H1 (cell line): Measurements from ENCODE around the gene MBOAT1. TPM values are rescaled to one million over a fixed set of nuclear protein-coding genes. Genes with fewer than 3 reads are reported as not detected.

Experiments
- CTCF ChIA-PET: fragments of 300-600 bp; sonication (Branson Sonifier 250); formaldehyde crosslinking; loops from one replicate; lab custom pipeline; 2021; ENCODE audit not compliant: partially characterized antibody; lab: Charles Lee
- POLR2A ChIA-PET: fragments of 300-600 bp; sonication (Branson Sonifier 250); formaldehyde crosslinking; loops from one replicate; lab custom pipeline; 2021; ENCODE audit warnings: inconsistent platforms; ENCODE audit not compliant: partially characterized antibody; lab: Charles Lee
- DNase-seq, 2 experiments: peaks; one replicate each; pipeline versions ENCODE4 v3.0.0 to v3.0.0-alpha.2; 2010 to 2022; ENCODE audit warnings: low spot score in 2 of 2, low read depth in 1 of 2, mixed read lengths in 1 of 2
- FAIRE-seq: peaks from 2 replicates; lab custom pipeline; 2011; peaks lifted over from hg19 to GRCh38; lab: Jason Lieb, UNC
- H2AFZ ChIP-seq: 2 replicates; pipeline ENCODE4 v1.8.1; 2012; ENCODE audit warnings: low read length, inconsistent platforms
- H2AK5ac ChIP-seq: 2 replicates; pipeline ENCODE4 v1.6.1; 2013; ENCODE audit warnings: low read depth, low read length
- H2BK120ac ChIP-seq: replicated peaks from 2 replicates; pipeline ENCODE3; 2013; ENCODE audit warnings: low read depth, low read length, inconsistent platforms
- H2BK12ac ChIP-seq: 2 replicates; pipeline ENCODE4 v1.6.1; 2013; ENCODE audit warnings: low read depth, low read length
- H2BK15ac ChIP-seq: 2 replicates; pipeline ENCODE4 v1.6.1; 2013; ENCODE audit warnings: low read length
- H2BK20ac ChIP-seq: 2 replicates; pipeline ENCODE4 v1.6.1; 2013; ENCODE audit warnings: low read length
- H2BK5ac ChIP-seq: 2 replicates; pipeline ENCODE4 v1.6.1; 2013; ENCODE audit warnings: low read depth, low read length
- H3K14ac ChIP-seq: 2 replicates; pipeline ENCODE4 v1.6.1; 2013; ENCODE audit warnings: inconsistent platforms; ENCODE audit not compliant: insufficient read length
- H3K18ac ChIP-seq: 2 replicates; pipeline ENCODE4 v1.6.1; 2013; ENCODE audit warnings: low read length; ENCODE audit errors: extremely low read depth
- H3K23ac ChIP-seq: 2 replicates; pipeline ENCODE4 v1.6.1; 2013; ENCODE audit warnings: inconsistent platforms; ENCODE audit not compliant: insufficient read length
- H3K23me2 ChIP-seq: 2 replicates; pipeline ENCODE4 v1.6.1; 2013; ENCODE audit warnings: low read depth, low read length
- H3K27ac ChIP-seq: 2 replicates; pipeline ENCODE4 v1.6.1; 2011; ENCODE audit warnings: low read depth, low read length, inconsistent platforms
- H3K27me3 ChIP-seq, 4 experiments: replicated peaks in 1 of 4; 1 replicate in 1 of 4; 2 replicates in 3 of 4; pipeline versions ENCODE4 v1.6.1 to v1.8.1; 2011 to 2013; ENCODE audit warnings: low read length in 3 of 4, mild to moderate bottlenecking in 3 of 4, inconsistent platforms in 2 of 4, mixed read lengths in 2 of 4, moderate library complexity in 1 of 4; ENCODE audit not compliant: control insufficient read depth in 3 of 4, insufficient read depth in 3 of 4; ENCODE audit errors: extremely low read depth in 1 of 4
- H3K36me3 ChIP-seq, 4 experiments: 2 replicates each; pipeline versions ENCODE4 v1.6.1 to v1.8.1; 2011 to 2013; ENCODE audit warnings: mild to moderate bottlenecking in 4 of 4, low read length in 3 of 4, moderate library complexity in 2 of 4, control low read depth in 1 of 4, inconsistent platforms in 1 of 4; ENCODE audit not compliant: insufficient read depth in 4 of 4, control insufficient read depth in 2 of 4
- H3K4ac ChIP-seq: replicated peaks from 2 replicates; pipeline ENCODE3; 2013; ENCODE audit warnings: low read length, low read depth, mixed read lengths, inconsistent platforms; ENCODE audit not compliant: insufficient read length
- H3K4me1 ChIP-seq, 4 experiments: replicated peaks in 1 of 4; 1 replicate in 1 of 4; 2 replicates in 3 of 4; pipeline versions ENCODE4 v1.6.1 to v1.8.1; 2011 to 2013; ENCODE audit warnings: low read length in 3 of 4, inconsistent platforms in 2 of 4, mixed read lengths in 1 of 4; ENCODE audit not compliant: insufficient read depth in 4 of 4, control insufficient read depth in 3 of 4
- H3K4me2 ChIP-seq, 2 experiments: 2 replicates each; pipeline versions ENCODE4 v1.6.1 to v1.8.1; 2011 to 2013; ENCODE audit warnings: low read depth in 2 of 2, low read length in 2 of 2, control low read depth in 1 of 2, inconsistent platforms in 1 of 2, mild to moderate bottlenecking in 1 of 2; ENCODE audit not compliant: insufficient read depth in 1 of 2
- H3K4me3 ChIP-seq, 4 experiments: fragments of 200-600, 300-600 bp in 1 of 4; sonication (generic), shearing (Covaris generic), sonication (Bioruptor Twin) in 1 of 4; 2 replicates each; pipeline versions ENCODE4 v1.5.1 to v1.8.1; 2011 to 2016; ENCODE audit warnings: low read length in 4 of 4, low read depth in 3 of 4, control low read depth in 2 of 4, inconsistent platforms in 2 of 4, mild to moderate bottlenecking in 2 of 4, mixed read lengths in 1 of 4, moderate library complexity in 1 of 4; ENCODE audit not compliant: insufficient read depth in 2 of 4; ENCODE audit errors: extremely low read depth in 1 of 4
- H3K56ac ChIP-seq: replicated peaks from 2 replicates; pipeline ENCODE3; 2013; ENCODE audit warnings: low read depth, mild to moderate bottlenecking, mixed read lengths, low read length, inconsistent platforms; ENCODE audit not compliant: insufficient read length
- H3K79me1 ChIP-seq: 2 replicates; pipeline ENCODE4 v1.6.1; 2013; ENCODE audit warnings: low read depth, low read length, control low read depth
- H3K79me2 ChIP-seq, 2 experiments: 2 replicates each; pipeline versions ENCODE4 v1.6.1 to v1.8.1; 2012 to 2013; ENCODE audit warnings: low read length in 2 of 2, mild to moderate bottlenecking in 2 of 2, inconsistent platforms in 1 of 2; ENCODE audit not compliant: insufficient read depth in 2 of 2, control insufficient read depth in 1 of 2
- H3K9ac ChIP-seq, 4 experiments: replicated peaks in 1 of 4; 1 replicate in 1 of 4; 2 replicates in 3 of 4; pipeline versions ENCODE4 v1.6.1 to v1.8.1; 2011 to 2013; ENCODE audit warnings: low read depth in 3 of 4, low read length in 3 of 4, control low read depth in 2 of 4, mild to moderate bottlenecking in 2 of 4, moderate library complexity in 2 of 4, inconsistent platforms in 1 of 4; ENCODE audit errors: extremely low read depth in 1 of 4
- H3K9me3 ChIP-seq, 2 experiments: 2 replicates each; pipeline versions ENCODE4 v1.6.1 to v1.8.1; 2012 to 2013; ENCODE audit warnings: mild to moderate bottlenecking in 2 of 2, moderate library complexity in 2 of 2, control low read depth in 1 of 2, inconsistent platforms in 1 of 2, low read depth in 1 of 2, low read length in 1 of 2, mixed read lengths in 1 of 2; ENCODE audit not compliant: insufficient read depth in 2 of 2
- H4K20me1 ChIP-seq, 2 experiments: replicated peaks in 1 of 2; 2 replicates each; pipeline versions ENCODE3 to v1.8.1; 2011 to 2013; ENCODE audit warnings: inconsistent platforms in 2 of 2, low read length in 2 of 2, mild to moderate bottlenecking in 1 of 2; ENCODE audit not compliant: insufficient read depth in 2 of 2, control insufficient read depth in 1 of 2
- H4K5ac ChIP-seq: 2 replicates; pipeline ENCODE4 v1.6.1; 2013; ENCODE audit warnings: low read length, low read depth, mixed read lengths, inconsistent platforms; ENCODE audit not compliant: insufficient read length
- H4K8ac ChIP-seq: 2 replicates; pipeline ENCODE4 v1.8.0; 2013; ENCODE audit warnings: mild to moderate bottlenecking, moderate library complexity, low read length, inconsistent platforms; ENCODE audit not compliant: insufficient read depth; ENCODE audit errors: extremely low read depth
- H4K91ac ChIP-seq: replicated peaks from 2 replicates; pipeline ENCODE3; 2013; ENCODE audit warnings: low read length, mixed read lengths, inconsistent platforms; ENCODE audit not compliant: insufficient read length
- CREB1 ChIP-seq: IDR thresholded peaks from 2 replicates; pipeline ENCODE4 v1.6.1; 2012; ENCODE audit warnings: inconsistent platforms
- GABPA ChIP-seq: IDR thresholded peaks from 2 replicates; pipeline ENCODE4 v1.6.1; 2011; ENCODE audit warnings: mild to moderate bottlenecking, low read length, moderate library complexity, borderline replicate concordance; ENCODE audit not compliant: insufficient read depth
- HDAC2 ChIP-seq, 2 experiments: fragments of 300-600 bp in 1 of 2; sonication (generic) in 1 of 2; IDR thresholded peaks; 2 replicates each; pipeline ENCODE4 v1.6.1; 2011 to 2012; ENCODE audit warnings: low read depth in 2 of 2, low read length in 2 of 2, mild to moderate bottlenecking in 2 of 2, moderate library complexity in 2 of 2, borderline replicate concordance in 1 of 2, inconsistent platforms in 1 of 2
- POU5F1 ChIP-seq: IDR thresholded peaks from 2 replicates; pipeline ENCODE4 v1.6.1; 2011; ENCODE audit warnings: low read depth, mild to moderate bottlenecking, low read length, moderate library complexity
- RXRA ChIP-seq: IDR thresholded peaks from 2 replicates; pipeline ENCODE4 v1.6.1; 2011; ENCODE audit warnings: low read depth, mild to moderate bottlenecking, low read length, moderate library complexity; ENCODE audit not compliant: insufficient read depth
- SIRT6 ChIP-seq: IDR thresholded peaks from one replicate; pipeline ENCODE4 v1.7.1; 2012; ENCODE audit warnings: low read length, inconsistent platforms
- SUZ12 ChIP-seq: fragments of 200-600 bp; sonication (generic); IDR thresholded peaks from 2 replicates; pipeline ENCODE4 v1.6.1; 2012; ENCODE audit warnings: mild to moderate bottlenecking, inconsistent platforms, low read length, moderate library complexity, mixed read lengths
- TBP ChIP-seq: IDR thresholded peaks from 2 replicates; pipeline ENCODE4 v1.6.1; 2011; ENCODE audit warnings: low read depth, low read length, improper control_type of control experiment
- USF2 ChIP-seq: IDR thresholded peaks from 2 replicates; pipeline ENCODE4 v1.6.1; 2011; ENCODE audit warnings: low read length, improper control_type of control experiment
- WGBS, 2 experiments: shearing (Covaris generic) in 1 of 2; methylation state at CpG; one replicate each; pipeline versions ENCODE4 v1.1.6 to v1.1.7; 2013 to 2015; ENCODE audit warnings: low lambda C conversion rate in 2 of 2, mixed read lengths in 2 of 2, inconsistent platforms in 1 of 2, low coverage in 1 of 2, missing lambda C conversion rate in 1 of 2; ENCODE audit not compliant: insufficient replicate concordance in 2 of 2, insufficient coverage in 1 of 2, insufficient read length in 1 of 2; ENCODE audit errors: extremely low coverage in 1 of 2, missing lambda C conversion rate in 1 of 2; 5-methylcytosine and 5-hydroxymethylcytosine counted together
- polyA plus RNA-seq, 7 experiments: library from polyadenylated mRNA; depleted of rRNA in 3 of 7; stranded (reverse) in 5 of 7; unstranded in 2 of 7; fragments of >200 nt in 5 of 7; fragments of 200-250 nt in 2 of 7; gene quantifications; 1 replicate in 5 of 7; 2 replicates in 1 of 7; 4 replicates in 1 of 7; pipeline versions ENCODE4 v1.2.1 to v1.2.3, GENCODE V29; 2011 to 2013; ENCODE audit warnings: missing spikeins in 2 of 7, mixed read lengths in 2 of 7
- total RNA-seq: library from RNA; stranded (reverse); fragmentation: NEBNext Ultra II Directional; extraction: Animal tissue kit (Norgen Biotek cat#: 25700); gene quantifications from 2 replicates; pipeline ENCODE4 v1.2.1, GENCODE V29; 2021
- TF ChIP-seq, protein P1 (sequence below), 3 experiments: IDR thresholded peaks; 1 replicate in 2 of 3; 2 replicates in 1 of 3; pipeline versions ENCODE4 v1.5.1 to v1.6.1; 2011; ENCODE audit warnings: low read length in 3 of 3, mild to moderate bottlenecking in 3 of 3, inconsistent platforms in 2 of 3, low read depth in 1 of 3, moderate library complexity in 1 of 3; ENCODE audit not compliant: insufficient read depth in 1 of 3; ENCODE audit errors: control extremely low read depth in 1 of 3

Gene MBOAT1
- total and polyA plus RNA-seq, 2 of the 8 experiments (the other 6 are each of a cell fraction or from before 2014, with no cell fraction given): 4.9 to 19.5 TPM

- Histone ChIP-seq H3K36me3 (no peaks in the 10 kb centered on the region; a peak in 1 of 8 replicates), H3K27ac (no peak overlapping the region)
- TF ChIP-seq HDAC2 (IDR thresholded peaks at IDR 0.05; ENCODE audit: borderline replicate concordance in 1 of 2, low read depth in 2 of 2, low read length in 2 of 2) (no peak), USF2 (no peak), TBP (no peak), GABPA (no peak), SIRT6 (no peak), SUZ12 (no peak), RXRA (no peak), CREB1 (no peak), POU5F1 (no peak)
- TF ChIP-seq, protein P1, sequence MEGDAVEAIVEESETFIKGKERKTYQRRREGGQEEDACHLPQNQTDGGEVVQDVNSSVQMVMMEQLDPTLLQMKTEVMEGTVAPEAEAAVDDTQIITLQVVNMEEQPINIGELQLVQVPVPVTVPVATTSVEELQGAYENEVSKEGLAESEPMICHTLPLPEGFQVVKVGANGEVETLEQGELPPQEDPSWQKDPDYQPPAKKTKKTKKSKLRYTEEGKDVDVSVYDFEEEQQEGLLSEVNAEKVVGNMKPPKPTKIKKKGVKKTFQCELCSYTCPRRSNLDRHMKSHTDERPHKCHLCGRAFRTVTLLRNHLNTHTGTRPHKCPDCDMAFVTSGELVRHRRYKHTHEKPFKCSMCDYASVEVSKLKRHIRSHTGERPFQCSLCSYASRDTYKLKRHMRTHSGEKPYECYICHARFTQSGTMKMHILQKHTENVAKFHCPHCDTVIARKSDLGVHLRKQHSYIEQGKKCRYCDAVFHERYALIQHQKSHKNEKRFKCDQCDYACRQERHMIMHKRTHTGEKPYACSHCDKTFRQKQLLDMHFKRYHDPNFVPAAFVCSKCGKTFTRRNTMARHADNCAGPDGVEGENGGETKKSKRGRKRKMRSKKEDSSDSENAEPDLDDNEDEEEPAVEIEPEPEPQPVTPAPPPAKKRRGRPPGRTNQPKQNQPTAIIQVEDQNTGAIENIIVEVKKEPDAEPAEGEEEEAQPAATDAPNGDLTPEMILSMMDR (IDR thresholded peaks at IDR 0.05; ENCODE audit: control extremely low read depth in 1 of 3, insufficient read depth in 1 of 3, low read depth in 1 of 3, low read length in 3 of 3): no peak
Measured at GRCh38 chr6:20113649-20114224, 98.5 kb downstream of the MBOAT1 start.

More at GRCh38 chr6:20113649-20114224, 98.5 kb downstream of the MBOAT1 start:
- no peaks in the 10 kb centered on the region for H3K9me3 ChIP-seq
- no peak overlapping the region for H2BK12ac ChIP-seq
- H3K27me3 ChIP-seq: no peaks in the 10 kb centered on the region
- no peaks in the 10 kb centered on the region for H3K23me2 ChIP-seq
- H2AK5ac ChIP-seq: no peak overlapping the region
- 88% methylated on average over 2 of the region's 2 CpGs; no CpG with 5 or more reads in 1 of the 2 experiments for WGBS, 2 experiments
- no peaks in the 10 kb centered on the region for H3K79me2 ChIP-seq
- DNase-seq: no peak
- no peak overlapping the region for H2BK20ac ChIP-seq
- POLR2A ChIA-PET: no interaction called here
- H2BK5ac ChIP-seq: no peak overlapping the region
- CTCF ChIA-PET: interaction anchor here (1.0 to 2.3 kb wide), 2 partner anchors 11 to 22 kb away, joined by 6 to 11 read pairs; no protein-coding TSS in a partner anchor
- no peak for FAIRE-seq
- no peak overlapping the region for H2AFZ ChIP-seq
- no peak overlapping the region for H3K4ac ChIP-seq
- H2BK15ac ChIP-seq: no peak overlapping the region
- H4K20me1 ChIP-seq: no peaks in the 10 kb centered on the region
- no peak overlapping the region for H3K14ac ChIP-seq
- H3K9ac ChIP-seq: no peak overlapping the region
- H3K23ac ChIP-seq: no peak overlapping the region
- no peaks in the 10 kb centered on the region for H3K79me1 ChIP-seq
- no peak overlapping the region for H4K5ac ChIP-seq
- H3K56ac ChIP-seq: no peak overlapping the region
- H3K4me1 ChIP-seq: peaks cover 0 to 2% (median 0%) of the 10 kb centered on the region in 4 experiments; a peak in 2 of 7 replicates
- no peak overlapping the region for H4K91ac ChIP-seq
- no peak overlapping the region for H3K4me2 ChIP-seq
- no peak overlapping the region for H4K8ac ChIP-seq
- no peak overlapping the region for H3K4me3 ChIP-seq
- H2BK120ac ChIP-seq: no peak overlapping the region
- no peak overlapping the region for H3K18ac ChIP-seq
